ENCODE data around the gene SLC18B1.

GRCh38 chr6:132733283-132733682 lies 65.2 kb downstream of the SLC18B1 start:
- TF ChIP-seq POLR2A (IDR thresholded peaks at IDR 0.05) (no peak), POLR2AphosphoS5 (IDR thresholded peaks at IDR 0.05) (no peak)
- TF ChIP-seq, protein P1, sequence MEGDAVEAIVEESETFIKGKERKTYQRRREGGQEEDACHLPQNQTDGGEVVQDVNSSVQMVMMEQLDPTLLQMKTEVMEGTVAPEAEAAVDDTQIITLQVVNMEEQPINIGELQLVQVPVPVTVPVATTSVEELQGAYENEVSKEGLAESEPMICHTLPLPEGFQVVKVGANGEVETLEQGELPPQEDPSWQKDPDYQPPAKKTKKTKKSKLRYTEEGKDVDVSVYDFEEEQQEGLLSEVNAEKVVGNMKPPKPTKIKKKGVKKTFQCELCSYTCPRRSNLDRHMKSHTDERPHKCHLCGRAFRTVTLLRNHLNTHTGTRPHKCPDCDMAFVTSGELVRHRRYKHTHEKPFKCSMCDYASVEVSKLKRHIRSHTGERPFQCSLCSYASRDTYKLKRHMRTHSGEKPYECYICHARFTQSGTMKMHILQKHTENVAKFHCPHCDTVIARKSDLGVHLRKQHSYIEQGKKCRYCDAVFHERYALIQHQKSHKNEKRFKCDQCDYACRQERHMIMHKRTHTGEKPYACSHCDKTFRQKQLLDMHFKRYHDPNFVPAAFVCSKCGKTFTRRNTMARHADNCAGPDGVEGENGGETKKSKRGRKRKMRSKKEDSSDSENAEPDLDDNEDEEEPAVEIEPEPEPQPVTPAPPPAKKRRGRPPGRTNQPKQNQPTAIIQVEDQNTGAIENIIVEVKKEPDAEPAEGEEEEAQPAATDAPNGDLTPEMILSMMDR (IDR thresholded peaks at IDR 0.05): no peak

Data from prostate gland (tissue), 2 donors.